Muscle of back (tissue), 11 donors: ENCODE results near the gene PSMG4. TPM values are rescaled to one million over a fixed set of nuclear protein-coding genes. Genes with fewer than 3 reads are reported as not detected.
"Not testable (repeated sequence)": the region's sequence is repeated elsewhere in the genome, so short reads cannot be mapped to it uniquely, and the experiment has no call there.

ENCODE experiments used
- DNase-seq, 3 donors: peaks; one replicate each; pipeline versions ENCODE4 v3.0.0 to v3.0.0-alpha.2; 2013
- polyA plus RNA-seq, 10 donors: library from polyadenylated mRNA; unstranded; fragments of 120-200 nt; gene quantifications; one replicate each; pipeline ENCODE4 v1.2.1, GENCODE V29; 2013; ENCODE audit not compliant: insufficient read length in 10 of 10

The PSMG4 gene
- polyA plus RNA-seq, 10 donors: 7.9 to 14.9 (median 12.2) TPM

DNA sequence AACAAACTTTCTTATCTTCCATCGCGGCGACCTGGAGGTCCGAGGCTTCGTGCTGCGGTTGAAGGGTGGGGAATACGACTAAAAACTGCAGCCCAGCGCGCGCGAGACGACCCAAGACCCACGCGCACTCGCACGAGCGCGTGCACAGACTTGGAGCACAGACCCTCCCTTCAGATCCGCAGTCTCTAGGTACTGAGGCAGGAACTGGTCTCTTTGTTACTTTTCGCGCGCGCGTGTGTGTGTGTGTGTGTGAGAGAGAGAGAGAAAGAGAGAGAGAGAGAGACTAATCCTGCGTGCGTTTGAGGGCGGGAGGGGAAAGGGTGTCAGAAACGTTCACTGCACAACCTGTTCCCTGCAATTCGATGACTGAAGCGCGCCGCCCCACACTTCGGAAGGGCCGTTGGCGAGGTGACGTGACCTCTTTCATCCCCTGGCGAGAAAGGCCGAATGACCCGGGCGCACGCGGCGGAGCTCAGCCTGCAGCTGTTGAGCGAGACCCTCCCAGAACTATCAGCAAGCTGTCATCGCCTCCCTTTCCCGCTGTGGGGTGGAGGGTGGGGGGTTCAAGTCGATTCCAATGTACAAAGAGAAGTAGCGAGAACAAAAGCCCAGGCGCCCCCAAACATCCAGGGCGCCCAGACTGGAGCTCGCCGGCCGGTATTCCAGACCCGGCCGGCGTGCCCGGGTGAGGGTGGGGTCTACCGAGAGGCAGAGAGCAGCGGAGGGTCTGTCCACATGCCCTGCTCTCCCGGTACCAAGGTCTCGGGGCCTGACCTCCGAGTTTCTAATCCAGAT, 29.8 kb upstream of the PSMG4 start:
- peak in 1 of 3 donors; percentile 75 for DNase-seq

DNA sequence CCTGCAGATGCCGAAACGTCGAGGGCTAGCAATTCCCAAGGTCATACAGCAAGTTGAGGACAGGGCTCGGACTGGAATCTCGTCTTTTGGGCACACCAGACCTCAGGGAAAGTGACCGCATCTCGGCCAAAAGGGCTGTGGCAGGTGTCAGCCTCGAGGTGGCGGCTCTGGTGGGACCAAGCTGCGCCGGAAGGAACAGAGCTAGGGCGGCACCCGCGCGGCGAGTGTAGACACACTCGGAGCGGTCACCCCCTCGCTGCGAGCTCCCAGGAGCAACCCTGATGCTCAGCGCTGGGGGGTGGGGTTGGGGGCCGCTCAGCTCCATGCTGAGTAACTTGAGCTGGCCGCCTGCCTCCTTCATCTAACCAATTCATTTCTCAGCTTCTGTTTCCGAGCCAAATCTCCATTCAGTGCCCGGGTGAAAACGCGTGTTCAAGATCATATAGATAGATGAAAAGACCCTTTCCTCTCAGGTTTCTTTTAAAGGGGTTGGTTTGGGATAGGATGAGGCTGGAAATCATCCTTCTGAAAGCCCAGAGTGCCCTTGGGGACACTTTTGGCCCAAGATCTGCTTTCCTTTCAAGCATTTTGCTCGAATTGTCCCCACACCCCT, 29.1 kb upstream of the PSMG4 start:
- DNase-seq: peak in 1 of 3 donors; percentile 57

DNA sequence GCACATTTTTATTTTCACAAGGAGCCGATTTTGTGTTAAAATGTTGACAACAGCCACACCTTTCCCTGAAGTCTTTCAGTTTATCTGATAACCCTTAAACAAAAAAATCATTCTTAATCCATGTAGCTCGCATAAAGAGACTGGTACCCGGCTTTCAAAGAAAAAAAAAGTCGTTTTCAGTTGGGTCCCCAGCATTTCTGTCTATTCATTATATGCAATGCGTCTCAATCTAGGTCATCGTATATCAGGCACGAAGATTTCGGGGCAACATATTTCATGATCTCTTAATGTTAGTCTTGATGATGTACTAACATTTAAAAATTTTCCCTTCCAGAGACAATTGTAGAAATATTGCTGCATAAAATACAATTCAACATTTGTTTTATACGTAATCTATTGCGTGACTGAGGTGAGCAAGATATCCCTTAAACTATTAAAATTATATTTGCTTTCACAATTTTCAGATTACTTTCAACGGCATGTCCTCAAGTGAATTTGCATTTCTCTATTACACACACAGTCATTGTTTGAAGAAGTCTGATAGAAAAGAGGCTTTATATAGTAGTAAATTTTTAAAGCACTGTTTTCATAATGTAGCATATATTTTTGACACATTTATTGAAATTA, 28.4 kb upstream of the PSMG4 start:
- peak in 1 of 3 donors; percentile 41 for DNase-seq

DNA sequence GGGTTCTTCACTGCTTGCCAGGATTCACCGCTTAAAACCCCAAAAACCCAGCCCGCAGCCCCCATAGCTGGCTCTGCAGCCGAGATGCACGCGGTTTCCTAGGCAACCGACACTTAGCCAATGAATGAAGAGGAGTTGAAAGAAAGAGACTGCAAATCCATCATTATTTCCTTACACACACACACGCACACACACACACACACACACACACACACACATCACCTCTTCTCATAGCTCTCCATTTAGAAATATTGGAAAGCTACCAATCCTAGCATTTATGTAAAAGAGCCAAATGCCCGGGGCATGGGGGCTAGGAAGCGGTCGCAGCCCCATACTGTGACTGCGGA, 27.9 kb upstream of the PSMG4 start:
- DNase-seq: peak in 1 of 3 donors; percentile 83

DNA sequence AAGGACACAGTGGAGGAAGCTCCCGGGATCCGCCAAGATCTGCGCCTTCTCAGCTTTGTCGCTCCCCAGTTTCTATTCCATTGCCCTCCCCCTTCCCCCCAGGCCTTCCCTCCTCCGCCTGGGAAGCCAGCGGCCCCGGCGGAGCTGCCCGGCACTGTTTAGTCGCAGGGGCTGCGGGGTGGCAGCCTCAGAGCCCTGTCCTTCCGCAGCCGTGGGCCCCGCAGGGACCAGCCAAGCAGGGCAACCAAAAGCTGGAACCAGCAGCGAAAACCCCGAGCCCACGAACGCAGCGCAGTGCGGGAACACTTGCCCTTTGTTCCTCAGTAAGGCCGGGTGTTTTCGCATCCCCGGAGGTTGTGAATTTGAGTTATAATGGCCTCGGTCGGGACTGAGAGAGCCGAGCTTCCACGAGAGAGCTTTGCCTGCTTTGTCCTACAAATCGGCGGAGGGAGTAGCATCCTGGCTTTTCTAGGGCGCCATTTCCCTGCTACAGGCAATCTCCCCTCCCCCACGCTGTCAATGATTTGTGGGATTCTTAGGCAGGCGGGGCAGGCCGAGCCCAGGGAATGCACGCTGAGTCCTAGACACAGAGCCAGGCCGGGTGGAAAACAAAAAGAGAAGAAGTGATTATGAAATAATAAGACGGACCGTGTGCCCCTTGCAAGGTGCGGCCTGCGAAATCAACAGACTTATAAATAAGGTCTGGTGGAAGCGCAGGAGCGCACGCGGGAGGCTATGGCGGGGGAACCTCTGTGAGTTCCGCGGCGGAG, 27.3 kb upstream of the PSMG4 start:
- peak in 2 of 3 donors; percentile 79 to 91 for DNase-seq

DNA sequence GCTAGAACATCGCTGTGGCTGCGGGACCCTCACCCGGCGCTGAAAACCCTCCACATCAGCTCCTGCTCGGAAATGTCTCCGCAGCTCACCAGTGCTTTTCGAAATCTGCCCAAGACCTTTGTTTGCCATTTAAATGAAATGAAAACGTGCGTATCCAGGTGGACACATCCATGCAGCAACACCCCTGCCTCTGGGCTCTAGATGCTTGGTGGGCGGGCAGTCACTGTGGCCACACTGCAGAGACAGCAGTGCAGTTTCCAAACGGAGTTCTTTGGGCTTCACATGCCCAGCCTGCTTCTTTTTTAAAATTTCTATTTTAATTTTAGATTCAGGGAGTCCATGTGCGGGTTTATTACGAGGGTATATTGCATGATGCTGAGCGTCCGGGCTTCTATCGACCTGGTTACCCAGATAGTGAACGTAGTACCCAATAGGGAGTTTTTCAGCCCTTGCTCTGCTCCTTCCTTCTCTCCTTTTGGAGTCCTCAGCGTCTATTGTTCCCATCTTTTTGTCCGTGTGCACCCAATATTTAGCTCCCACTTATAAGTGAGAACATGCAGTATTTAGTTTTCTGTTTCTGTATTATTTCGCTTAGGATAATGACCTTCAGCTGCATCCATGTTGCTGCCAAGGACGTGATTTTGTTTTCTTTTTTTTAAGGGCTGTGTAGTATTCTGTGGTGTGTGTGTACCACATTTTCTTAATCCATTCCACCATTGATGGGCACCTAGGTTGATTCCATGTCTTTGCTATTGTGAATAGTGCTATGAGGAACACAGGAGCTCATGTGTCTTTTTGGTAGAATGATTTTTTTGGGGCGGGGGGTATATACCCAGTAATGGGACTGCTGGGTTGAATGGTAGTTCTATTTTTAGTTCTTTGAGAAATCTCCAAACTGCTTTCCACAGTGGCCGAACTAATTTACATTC, 26.5 kb upstream of the PSMG4 start:
- no peak for DNase-seq

DNA sequence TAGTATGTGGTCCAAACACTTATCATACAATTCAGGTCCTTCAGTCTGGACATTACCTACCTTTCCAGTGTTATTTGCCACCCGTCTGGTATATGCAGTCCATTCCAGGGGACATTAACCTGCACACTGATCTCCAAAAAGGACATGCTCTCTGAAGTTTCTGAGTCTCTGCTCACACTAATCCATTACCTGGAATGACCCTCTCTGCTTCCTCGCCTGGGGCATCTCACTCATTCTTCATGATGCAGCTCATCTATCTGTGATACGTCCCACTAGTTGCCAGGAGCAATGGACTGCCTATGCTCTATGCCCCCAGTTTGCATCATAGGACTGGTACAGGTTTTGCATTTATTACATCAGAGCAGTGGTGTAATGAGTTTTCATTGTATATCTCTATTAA, 25.4 kb upstream of the PSMG4 start:
- DNase-seq: no peak

DNA sequence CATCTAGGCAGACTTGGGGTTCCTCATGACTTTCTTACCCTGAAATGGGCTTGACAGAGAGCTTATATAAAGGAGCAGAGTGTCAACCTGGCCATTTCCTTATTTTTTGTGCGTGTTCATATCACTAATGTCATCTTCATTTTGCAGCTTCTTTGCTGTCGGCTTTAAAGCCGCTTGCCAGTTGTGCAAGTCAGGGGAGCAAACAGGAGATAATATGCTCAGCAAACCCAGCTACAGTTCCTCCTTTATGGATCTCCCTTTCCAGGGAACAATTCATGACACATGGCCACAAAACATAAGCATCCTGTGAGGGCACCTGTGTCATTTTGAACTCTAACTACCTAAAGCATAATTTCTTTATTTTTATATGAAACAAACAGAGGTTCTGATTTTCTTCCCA, 24.8 kb upstream of the PSMG4 start:
- no peak for DNase-seq

DNA sequence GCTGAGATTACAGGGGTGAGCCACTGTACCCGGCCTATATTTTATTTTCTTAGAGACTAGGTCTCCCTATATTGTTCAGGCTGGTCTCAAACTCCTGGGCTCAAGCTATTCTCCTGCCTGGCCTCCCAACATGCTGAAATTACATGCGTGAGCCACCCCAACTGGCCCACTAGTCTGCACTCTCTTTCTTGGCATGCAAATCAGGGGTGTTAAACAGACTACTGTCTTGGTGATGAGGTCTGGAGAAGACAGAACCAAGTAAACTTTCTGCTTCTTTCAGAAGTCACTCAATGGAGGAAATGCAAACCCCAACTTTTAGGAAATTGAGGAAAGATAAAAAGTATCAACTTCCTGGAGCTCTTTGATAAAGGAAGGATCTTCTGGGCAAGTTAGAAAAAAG, 23.3 kb upstream of the PSMG4 start:
- no peak for DNase-seq

DNA sequence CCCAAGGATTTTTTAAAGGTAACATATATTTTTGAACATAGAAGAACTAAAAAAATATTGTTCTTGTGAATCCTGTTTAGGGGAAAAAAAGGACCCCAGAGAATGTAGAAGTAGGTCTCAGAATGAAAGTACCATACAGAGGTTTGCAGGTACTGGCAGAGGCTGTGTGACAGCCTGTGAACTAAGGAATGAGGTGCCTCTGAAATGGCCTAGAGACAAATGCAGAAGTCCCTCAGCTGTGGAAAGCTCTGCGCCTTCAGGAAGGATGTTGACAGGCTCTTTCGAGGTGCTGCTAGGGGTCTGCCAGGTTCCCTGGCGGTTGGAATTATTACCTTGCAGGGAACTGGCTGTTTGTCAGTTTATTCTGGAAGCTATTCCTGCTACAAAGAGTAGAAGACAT, 22.7 kb upstream of the PSMG4 start:
- DNase-seq: no peak

DNA sequence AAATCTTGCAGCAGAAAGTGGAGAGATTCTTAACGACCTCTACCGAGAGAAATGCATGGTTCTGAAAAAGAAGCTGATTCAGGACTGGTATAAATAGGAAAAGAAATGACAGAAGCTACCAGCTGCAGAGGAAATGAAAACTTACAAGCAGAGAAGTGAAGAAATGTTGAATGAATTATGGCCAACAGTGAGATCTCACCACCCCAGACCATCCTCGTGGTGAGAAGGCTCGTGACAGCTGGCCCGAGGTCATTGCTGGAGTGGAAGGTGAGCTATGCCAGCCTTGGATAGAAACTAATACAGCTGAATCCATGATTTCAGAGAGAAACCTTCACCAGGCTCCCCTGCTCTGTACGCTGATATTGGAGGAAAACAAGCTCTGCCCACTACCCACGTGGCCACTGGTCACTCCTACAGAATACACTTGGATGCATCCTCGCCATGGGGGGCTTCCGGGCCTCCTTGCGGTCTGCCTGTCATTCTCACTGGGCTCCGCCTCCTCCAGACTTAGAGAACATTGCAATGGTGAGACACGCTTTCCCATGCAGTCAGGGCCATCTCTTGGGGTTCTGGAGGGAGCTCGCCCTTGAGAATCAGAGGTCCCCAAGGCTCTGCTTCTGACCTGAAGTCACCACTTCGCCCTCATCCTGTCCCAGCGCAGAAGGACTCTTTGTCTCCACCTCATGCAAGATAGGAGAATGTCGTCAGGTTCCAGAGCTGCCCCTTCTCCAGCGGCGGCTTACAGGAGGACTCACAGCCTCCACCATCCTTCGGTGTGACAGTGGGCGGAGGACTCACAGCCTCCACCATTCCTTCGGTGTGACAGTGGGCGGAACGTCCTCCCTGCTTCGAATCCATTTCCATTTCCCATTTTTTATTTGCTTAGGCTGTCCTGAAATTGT, 20.7 kb upstream of the PSMG4 start:
- DNase-seq: peak in 1 of 3 donors; percentile 52

DNA sequence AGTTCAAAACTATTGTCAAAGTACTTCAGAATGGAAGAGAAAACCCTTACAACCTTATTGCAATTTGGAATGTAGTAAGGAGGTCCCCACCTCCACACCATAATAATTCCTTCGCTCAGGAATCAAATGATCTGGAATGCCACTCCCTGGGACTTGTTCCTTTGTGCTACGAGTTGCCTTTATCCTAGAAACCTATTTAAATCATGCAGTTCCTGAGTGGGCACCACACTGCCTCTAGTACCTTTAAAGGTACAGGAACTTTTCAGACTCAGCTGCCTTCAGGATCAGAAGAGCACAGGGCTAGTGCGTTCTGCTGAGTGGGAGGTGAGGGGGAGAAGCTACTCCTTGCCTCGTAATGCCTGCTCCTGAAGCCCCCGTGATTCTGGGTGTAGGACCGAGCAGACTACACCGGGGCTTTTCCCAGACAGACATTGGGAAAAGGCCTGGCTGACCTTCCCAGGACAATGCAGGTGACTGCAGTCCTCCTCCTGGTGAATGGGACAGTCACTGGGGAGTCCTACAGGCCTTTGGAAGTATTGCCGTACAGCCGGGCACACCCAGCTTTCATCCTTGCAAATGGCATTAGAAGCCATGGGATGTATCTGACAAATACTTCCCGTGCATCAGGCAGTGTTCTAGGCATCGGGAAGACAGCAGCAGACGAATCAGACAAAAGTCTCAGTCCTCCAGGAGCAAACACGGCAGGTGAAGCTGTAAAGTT, 19.5 kb upstream of the PSMG4 start:
- no peak for DNase-seq

DNA sequence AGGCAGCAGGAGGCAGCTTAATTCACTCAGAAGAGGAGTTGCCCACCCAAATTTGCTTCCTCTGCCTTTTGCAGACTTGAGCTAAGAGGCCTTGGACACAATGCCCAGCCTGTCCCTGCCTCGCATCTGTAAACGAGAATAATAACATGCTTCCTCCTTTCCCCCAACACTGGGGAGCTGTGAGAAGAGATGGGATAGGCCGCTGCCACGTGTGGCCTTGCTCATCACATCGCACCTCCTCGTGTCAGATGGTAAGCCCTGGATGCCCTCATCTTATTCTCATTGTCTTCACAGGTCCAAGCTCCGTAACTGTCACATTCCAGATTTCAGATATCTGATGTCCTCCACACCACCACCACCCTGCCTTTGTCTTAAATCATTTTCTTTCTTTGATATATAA, 18.2 kb upstream of the PSMG4 start:
- DNase-seq: no peak

DNA sequence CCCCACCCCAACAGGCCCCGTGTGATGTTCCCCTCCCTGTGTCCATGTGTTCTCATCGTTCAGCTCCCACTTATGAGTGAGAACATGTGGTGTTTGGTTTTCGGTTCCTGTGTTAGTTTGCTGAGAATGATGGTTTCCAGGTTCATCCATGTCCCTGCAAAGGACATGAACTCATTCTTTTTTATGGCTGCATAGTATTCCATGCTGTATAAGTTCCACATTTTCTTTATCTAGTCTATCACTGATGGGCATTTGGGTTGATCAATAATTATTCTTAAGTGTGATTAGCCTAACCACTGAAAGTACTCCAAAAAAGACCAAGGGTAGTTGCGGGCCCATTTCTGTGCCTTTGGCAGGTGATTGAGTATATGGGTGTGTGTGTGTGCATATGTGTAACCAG, 17.0 kb upstream of the PSMG4 start:
- not testable (repeated sequence) for DNase-seq

DNA sequence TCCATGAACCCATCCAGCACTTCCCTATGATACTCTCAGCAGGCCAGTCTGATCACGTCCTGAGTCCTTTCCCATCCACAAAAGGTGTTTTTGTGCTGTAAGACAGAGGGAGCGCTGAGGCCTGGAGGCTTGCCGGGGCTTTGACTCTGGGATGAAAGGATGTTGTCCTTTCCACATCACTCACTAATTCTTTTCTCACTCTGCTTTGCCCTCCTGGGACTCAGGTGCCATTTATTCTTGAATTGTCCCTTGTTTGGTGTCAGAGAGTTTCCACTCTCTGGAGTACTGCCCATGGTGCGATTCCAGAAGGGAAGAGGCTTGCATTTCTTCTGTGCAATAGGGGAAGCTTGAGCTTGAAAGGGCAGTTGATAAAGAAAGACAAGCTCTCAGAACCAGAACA, 16.0 kb upstream of the PSMG4 start:
- no peak for DNase-seq

DNA sequence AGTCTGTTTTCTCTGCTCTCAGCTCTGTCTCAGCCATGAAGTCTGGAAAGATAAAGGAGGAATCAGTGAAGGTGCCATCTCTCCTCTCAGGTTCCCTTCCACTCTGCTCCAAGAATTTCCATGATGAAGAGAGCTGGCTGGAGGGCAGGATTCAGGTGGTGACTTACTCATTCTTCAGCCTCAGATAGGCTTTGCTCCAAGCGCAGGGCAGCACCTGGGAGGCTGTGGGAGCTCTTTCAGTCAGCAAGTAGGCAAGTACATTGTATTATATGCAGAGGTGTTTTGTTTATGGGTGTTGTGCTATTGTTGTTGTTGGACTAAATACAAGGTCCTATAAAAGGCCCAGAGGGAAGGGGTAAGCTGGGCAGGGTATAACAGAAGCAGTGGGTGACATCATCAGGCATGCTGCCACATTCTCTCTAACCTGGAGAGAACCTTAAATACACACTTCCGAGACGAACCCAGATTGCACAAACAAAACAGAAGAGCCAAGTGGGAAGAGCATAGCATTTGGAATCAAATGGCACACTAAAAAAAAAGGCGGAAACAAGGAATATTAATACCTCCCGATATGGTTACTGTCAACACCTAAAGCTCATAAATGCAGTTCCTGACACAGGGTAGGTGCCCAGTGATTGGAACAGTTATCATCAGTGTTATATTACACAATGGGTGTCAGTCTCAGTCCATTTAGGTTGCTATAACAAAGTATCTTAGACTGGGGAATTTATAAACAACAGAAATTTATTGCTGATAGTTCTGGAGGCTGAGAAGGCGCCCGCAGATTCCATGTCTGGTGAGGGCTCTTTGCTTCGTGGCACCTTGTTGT, 14.5 kb upstream of the PSMG4 start:
- DNase-seq: no peak

DNA sequence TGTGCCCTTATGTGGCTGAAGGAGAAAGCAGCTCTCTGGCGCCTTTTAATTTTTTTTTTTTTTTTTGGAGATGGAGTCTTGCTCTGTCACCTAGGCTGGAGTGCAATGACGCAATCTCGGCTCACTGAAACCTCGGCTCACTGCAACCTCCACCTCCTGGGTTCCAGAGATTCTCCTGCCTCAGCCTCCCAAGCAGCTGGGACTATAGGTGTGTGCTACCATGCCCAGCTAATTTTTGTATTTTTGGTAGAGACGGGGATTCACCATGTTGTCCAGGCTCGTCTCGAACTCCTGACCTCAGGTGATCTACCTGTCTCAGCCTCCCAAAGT, 13.9 kb upstream of the PSMG4 start:
- DNase-seq: not testable (repeated sequence)

DNA sequence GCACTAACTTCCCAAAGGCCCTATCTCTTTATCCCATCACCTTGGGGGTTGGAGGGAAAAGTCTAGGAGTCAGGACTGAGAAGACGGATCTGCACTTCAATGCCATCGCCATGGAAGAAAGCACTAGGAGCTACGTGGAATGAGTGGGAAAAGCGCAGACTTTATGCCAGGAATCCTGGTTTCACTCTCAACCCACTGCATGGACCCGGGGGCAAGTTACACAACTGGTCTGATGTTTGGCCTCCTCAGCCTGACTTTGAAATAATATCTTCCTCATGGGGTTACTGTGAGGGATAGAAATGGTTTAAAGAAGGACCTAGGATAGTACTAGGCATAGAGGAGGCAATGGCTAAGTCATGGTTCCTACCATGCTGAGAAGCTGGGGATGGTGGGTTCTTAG, 13.5 kb upstream of the PSMG4 start:
- no peak for DNase-seq
